Neural cell (in vitro differentiated cells): Measurements from ENCODE around the gene TYMP. TPM values are rescaled to one million over a fixed set of nuclear protein-coding genes. Genes with fewer than 3 reads are reported as not detected.

Experiments
- H2AFZ ChIP-seq: fragments of 200-600, 300-800 bp; sonication (generic), shearing (Covaris generic); 2 replicates; pipeline ENCODE4 v1.6.0; 2014; ENCODE audit warnings: low read depth, mild to moderate bottlenecking, antibody characterized with exemption, low read length, moderate library complexity
- H3F3A ChIP-seq: fragments of 200-600 bp; shearing (Covaris generic); 2 replicates; pipeline ENCODE4 v1.6.1; 2016; ENCODE audit warnings: mild to moderate bottlenecking, moderate library complexity, mixed read lengths, antibody characterized with exemption, low read length; ENCODE audit not compliant: insufficient read depth, poor library complexity, severe bottlenecking
- H3K27ac ChIP-seq: fragments of 200-600, 300-800 bp; sonication (generic), shearing (Covaris generic); 2 replicates; pipeline ENCODE4 v1.5.1; 2014; ENCODE audit warnings: mild to moderate bottlenecking, low read length, moderate library complexity
- H3K27me3 ChIP-seq: fragments of 300-800, 200-600 bp; sonication (generic), shearing (Covaris generic); 2 replicates; pipeline ENCODE4 v1.6.0; 2014; ENCODE audit warnings: mild to moderate bottlenecking, low read depth, low read length, moderate library complexity; ENCODE audit not compliant: insufficient read depth
- H3K36me3 ChIP-seq: fragments of 300-800, 200-600 bp; sonication (generic), shearing (Covaris generic); 2 replicates; pipeline ENCODE4 v1.5.1; 2014; ENCODE audit warnings: mild to moderate bottlenecking, antibody characterized with exemption, low read length, moderate library complexity; ENCODE audit not compliant: insufficient read depth
- H3K4me2 ChIP-seq: fragments of 300-800, 200-600 bp; sonication (generic), shearing (Covaris generic); 2 replicates; pipeline ENCODE4 v1.6.0; 2014; ENCODE audit warnings: mild to moderate bottlenecking, low read length
- H3K4me3 ChIP-seq: fragments of 300-800, 200-600 bp; sonication (generic), shearing (Covaris generic); 2 replicates; pipeline ENCODE4 v1.5.1; 2014; ENCODE audit warnings: mild to moderate bottlenecking, low read length, moderate library complexity
- H3K79me2 ChIP-seq: fragments of 200-600 bp; shearing (Covaris generic); replicated peaks from 2 replicates; pipeline ENCODE4 v1.6.0; 2014; ENCODE audit warnings: mild to moderate bottlenecking, low read length, moderate library complexity; ENCODE audit not compliant: insufficient read depth
- H3K9ac ChIP-seq: fragments of 300-800, 200-600 bp; sonication (generic), shearing (Covaris generic); 2 replicates; pipeline ENCODE4 v1.6.1; 2016; ENCODE audit warnings: mild to moderate bottlenecking, low read length, mixed read lengths
- H3K9me2 ChIP-seq: fragments of 200-600 bp; shearing (Covaris generic); 2 replicates; pipeline ENCODE4 v1.6.1; 2016; ENCODE audit warnings: mild to moderate bottlenecking, low read length, mixed read lengths; ENCODE audit not compliant: insufficient read depth
- H3K9me3 ChIP-seq: fragments of 200-600, 300-800 bp; sonication (generic), shearing (Covaris generic); 2 replicates; pipeline ENCODE4 v1.6.1; 2016; ENCODE audit warnings: mild to moderate bottlenecking, mixed run types, low read length, moderate library complexity, mixed read lengths
- H4K20me1 ChIP-seq: fragments of 200-600 bp; shearing (Covaris generic); 2 replicates; pipeline ENCODE4 v1.6.1; 2016; ENCODE audit warnings: mild to moderate bottlenecking, mixed run types; ENCODE audit not compliant: insufficient read depth
- EP300 ChIP-seq: fragments of 450-650 bp; conservative IDR thresholded peaks from 2 replicates; pipeline ENCODE4 v1.6.1; 2014; ENCODE audit warnings: antibody characterized with exemption, mild to moderate bottlenecking, moderate library complexity; ENCODE audit not compliant: poor library complexity, severe bottlenecking
- EZH2 ChIP-seq: fragments of 200-600, 300-800 bp; shearing (Covaris generic), sonication (generic); IDR thresholded peaks from 2 replicates; pipeline ENCODE4 v1.6.1; 2014; ENCODE audit warnings: antibody characterized with exemption, low read length, borderline replicate concordance, mild to moderate bottlenecking; ENCODE audit not compliant: insufficient read depth, poor library complexity, severe bottlenecking
- MXI1 ChIP-seq: fragments of 450-650 bp; conservative IDR thresholded peaks from 2 replicates; pipeline ENCODE4 v1.6.1; 2014; ENCODE audit warnings: antibody characterized with exemption, mild to moderate bottlenecking; ENCODE audit not compliant: poor library complexity, severe bottlenecking
- POLR2AphosphoS5 ChIP-seq: IDR thresholded peaks from 2 replicates; pipeline ENCODE4 v1.6.1; 2012
- RAD21 ChIP-seq: fragments of 450-650 bp; conservative IDR thresholded peaks from 2 replicates; pipeline ENCODE4 v1.6.1; 2014; ENCODE audit warnings: antibody characterized with exemption, mild to moderate bottlenecking, moderate library complexity
- SMC3 ChIP-seq: fragments of 450-650 bp; conservative IDR thresholded peaks from 2 replicates; pipeline ENCODE4 v1.6.1; 2014; ENCODE audit warnings: antibody characterized with exemption, mild to moderate bottlenecking, moderate library complexity; ENCODE audit not compliant: poor library complexity
- TAF1 ChIP-seq: IDR thresholded peaks from 2 replicates; pipeline ENCODE4 v1.6.1; 2012; ENCODE audit warnings: low read depth
- polyA plus RNA-seq: library from polyadenylated mRNA; depleted of rRNA; stranded (reverse); fragments of >200 nt; gene quantifications from 2 replicates; pipeline ENCODE4 v1.2.3, GENCODE V29; 2014
- TF ChIP-seq, protein P1 (sequence below): fragments of 450-650 bp; IDR thresholded peaks from 2 replicates; pipeline ENCODE4 v1.5.1; 2014; ENCODE audit warnings: antibody characterized with exemption, mild to moderate bottlenecking, moderate library complexity; ENCODE audit not compliant: poor library complexity, severe bottlenecking
- TF ChIP-seq, protein P2 (sequence below): IDR thresholded peaks from 2 replicates; pipeline ENCODE4 v1.6.1; 2012; ENCODE audit warnings: borderline replicate concordance

The TYMP gene
- polyA plus RNA-seq, 1 donor from 2014 or later = 0.87 TPM

DNA sequence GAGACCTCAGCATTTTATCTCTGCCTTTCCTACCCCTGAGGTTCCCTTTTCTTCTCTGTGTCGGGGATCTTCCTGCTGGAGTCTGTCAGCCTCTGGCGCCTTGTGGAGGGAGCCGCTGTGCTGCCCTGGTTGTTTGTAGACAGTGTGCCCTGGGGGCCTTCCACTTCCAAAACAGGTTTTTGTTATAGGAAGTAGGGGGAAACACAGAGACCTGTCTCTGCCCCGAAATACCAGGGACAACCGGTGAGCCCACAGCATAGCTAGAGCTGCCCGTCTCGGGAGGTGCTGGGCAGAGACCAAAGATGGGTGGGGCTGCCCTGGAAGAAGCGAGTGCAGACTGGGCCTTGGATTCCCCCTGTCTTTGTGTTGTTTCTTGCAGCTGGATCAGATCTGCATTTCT, 13.7 kb downstream of the TYMP start:
- no peak for TF ChIP-seq TAF1
- no peak for TF ChIP-seq EZH2
- no peak for TF ChIP-seq EP300
- no peak for TF ChIP-seq SMC3
- no peak for TF ChIP-seq MXI1
- TF ChIP-seq, protein P1, sequence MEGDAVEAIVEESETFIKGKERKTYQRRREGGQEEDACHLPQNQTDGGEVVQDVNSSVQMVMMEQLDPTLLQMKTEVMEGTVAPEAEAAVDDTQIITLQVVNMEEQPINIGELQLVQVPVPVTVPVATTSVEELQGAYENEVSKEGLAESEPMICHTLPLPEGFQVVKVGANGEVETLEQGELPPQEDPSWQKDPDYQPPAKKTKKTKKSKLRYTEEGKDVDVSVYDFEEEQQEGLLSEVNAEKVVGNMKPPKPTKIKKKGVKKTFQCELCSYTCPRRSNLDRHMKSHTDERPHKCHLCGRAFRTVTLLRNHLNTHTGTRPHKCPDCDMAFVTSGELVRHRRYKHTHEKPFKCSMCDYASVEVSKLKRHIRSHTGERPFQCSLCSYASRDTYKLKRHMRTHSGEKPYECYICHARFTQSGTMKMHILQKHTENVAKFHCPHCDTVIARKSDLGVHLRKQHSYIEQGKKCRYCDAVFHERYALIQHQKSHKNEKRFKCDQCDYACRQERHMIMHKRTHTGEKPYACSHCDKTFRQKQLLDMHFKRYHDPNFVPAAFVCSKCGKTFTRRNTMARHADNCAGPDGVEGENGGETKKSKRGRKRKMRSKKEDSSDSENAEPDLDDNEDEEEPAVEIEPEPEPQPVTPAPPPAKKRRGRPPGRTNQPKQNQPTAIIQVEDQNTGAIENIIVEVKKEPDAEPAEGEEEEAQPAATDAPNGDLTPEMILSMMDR = no peak
- no peak for TF ChIP-seq RAD21
- TF ChIP-seq, protein P2, sequence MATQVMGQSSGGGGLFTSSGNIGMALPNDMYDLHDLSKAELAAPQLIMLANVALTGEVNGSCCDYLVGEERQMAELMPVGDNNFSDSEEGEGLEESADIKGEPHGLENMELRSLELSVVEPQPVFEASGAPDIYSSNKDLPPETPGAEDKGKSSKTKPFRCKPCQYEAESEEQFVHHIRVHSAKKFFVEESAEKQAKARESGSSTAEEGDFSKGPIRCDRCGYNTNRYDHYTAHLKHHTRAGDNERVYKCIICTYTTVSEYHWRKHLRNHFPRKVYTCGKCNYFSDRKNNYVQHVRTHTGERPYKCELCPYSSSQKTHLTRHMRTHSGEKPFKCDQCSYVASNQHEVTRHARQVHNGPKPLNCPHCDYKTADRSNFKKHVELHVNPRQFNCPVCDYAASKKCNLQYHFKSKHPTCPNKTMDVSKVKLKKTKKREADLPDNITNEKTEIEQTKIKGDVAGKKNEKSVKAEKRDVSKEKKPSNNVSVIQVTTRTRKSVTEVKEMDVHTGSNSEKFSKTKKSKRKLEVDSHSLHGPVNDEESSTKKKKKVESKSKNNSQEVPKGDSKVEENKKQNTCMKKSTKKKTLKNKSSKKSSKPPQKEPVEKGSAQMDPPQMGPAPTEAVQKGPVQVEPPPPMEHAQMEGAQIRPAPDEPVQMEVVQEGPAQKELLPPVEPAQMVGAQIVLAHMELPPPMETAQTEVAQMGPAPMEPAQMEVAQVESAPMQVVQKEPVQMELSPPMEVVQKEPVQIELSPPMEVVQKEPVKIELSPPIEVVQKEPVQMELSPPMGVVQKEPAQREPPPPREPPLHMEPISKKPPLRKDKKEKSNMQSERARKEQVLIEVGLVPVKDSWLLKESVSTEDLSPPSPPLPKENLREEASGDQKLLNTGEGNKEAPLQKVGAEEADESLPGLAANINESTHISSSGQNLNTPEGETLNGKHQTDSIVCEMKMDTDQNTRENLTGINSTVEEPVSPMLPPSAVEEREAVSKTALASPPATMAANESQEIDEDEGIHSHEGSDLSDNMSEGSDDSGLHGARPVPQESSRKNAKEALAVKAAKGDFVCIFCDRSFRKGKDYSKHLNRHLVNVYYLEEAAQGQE = no peak
- TF ChIP-seq POLR2AphosphoS5 = no peak
- no peaks in the 10 kb centered on the region for H4K20me1 ChIP-seq
- no peaks in the 10 kb centered on the region for H3F3A ChIP-seq
- no peak overlapping the region for H3K9ac ChIP-seq
- H3K27ac ChIP-seq = no peak overlapping the region
- no peak overlapping the region for H3K4me3 ChIP-seq
- peaks cover 7% of the 10 kb centered on the region for H3K79me2 ChIP-seq
- no peak overlapping the region for H3K4me2 ChIP-seq
- no peaks in the 10 kb centered on the region for H3K36me3 ChIP-seq
- no peak overlapping the region for H2AFZ ChIP-seq
- no peaks in the 10 kb centered on the region for H3K9me3 ChIP-seq
- H3K9me2 ChIP-seq = no peaks in the 10 kb centered on the region
- H3K27me3 ChIP-seq = no peaks in the 10 kb centered on the region

DNA sequence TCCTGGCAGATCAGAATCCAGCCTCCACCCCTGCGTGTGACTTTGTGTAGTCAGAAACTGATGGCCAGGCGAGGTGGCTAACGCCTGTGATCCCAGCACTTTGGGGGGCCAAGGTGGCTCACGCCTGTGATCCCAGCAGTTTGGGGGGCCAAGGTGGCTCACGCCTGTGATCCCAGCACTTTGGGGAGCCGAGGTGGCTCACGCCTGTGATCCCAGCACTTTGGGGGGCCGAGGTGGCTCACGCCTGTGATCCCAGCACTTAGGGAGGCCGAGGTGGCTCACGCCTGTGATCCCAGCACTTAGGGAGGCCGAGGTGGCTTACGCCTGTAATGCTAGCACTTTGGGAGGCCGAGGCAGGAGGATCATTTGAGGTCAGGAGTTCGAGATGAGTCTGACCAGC, 16.6 kb downstream of the TYMP start:
- H3K9me3 ChIP-seq = no peaks in the 10 kb centered on the region
- no peak overlapping the region for H3K9ac ChIP-seq
- no peak overlapping the region for H3K4me3 ChIP-seq
- no peaks in the 10 kb centered on the region for H3F3A ChIP-seq
- no peak overlapping the region for H3K27ac ChIP-seq
- no peaks in the 10 kb centered on the region for H3K36me3 ChIP-seq
- no peaks in the 10 kb centered on the region for H3K9me2 ChIP-seq
- no peaks in the 10 kb centered on the region for H4K20me1 ChIP-seq
- H3K79me2 ChIP-seq = peaks cover 27% of the 10 kb centered on the region
- no peak overlapping the region for H2AFZ ChIP-seq
- TF ChIP-seq RAD21 (no peak), EZH2 (no peak), EP300 (no peak), TAF1 (no peak), MXI1 (no peak), POLR2AphosphoS5 (no peak), SMC3 (no peak)
- TF ChIP-seq, protein P1 = no peak
- TF ChIP-seq, protein P2 = no peak
- no peak overlapping the region for H3K4me2 ChIP-seq
- H3K27me3 ChIP-seq = no peaks in the 10 kb centered on the region
